Upper lobe of left lung (tissue), 6 donors: ENCODE measurements around the gene SRP19. TPM values are rescaled to one million over a fixed set of nuclear protein-coding genes. Genes with fewer than 3 reads are reported as not detected.

Experiments used
- ATAC-seq, 2 donors: fragments of 200-7000 bp; cut with Tn5 transposase; one replicate each; pipeline ENCODE4 v1.9.1; 2022; ENCODE audit warnings: mild to moderate bottlenecking in 2 of 2, moderate library complexity in 2 of 2; ENCODE audit not compliant: low FRiP score in 2 of 2
- DNase-seq, 2 donors: peaks; one replicate each; pipeline ENCODE4 v3.0.0-alpha.2; 2019 to 2020
- H3K27ac ChIP-seq, 4 donors: fragments of 200-600 bp; sonication (generic); one replicate each; pipeline ENCODE4 v1.5.1; 2016 to 2019
- H3K27me3 ChIP-seq, 4 donors: fragments of 200-600 bp; sonication (generic); one replicate each; pipeline ENCODE4 v1.5.1; 2017 to 2019
- H3K36me3 ChIP-seq, 4 donors: fragments of 200-600 bp; sonication (generic); one replicate each; pipeline ENCODE4 v1.5.1; 2016 to 2019
- H3K4me1 ChIP-seq, 4 donors: fragments of 200-600 bp; sonication (generic); one replicate each; pipeline ENCODE4 v1.5.1; 2018 to 2019
- H3K4me3 ChIP-seq, 4 donors: fragments of 200-600 bp; sonication (generic); one replicate each; pipeline ENCODE4 v1.5.1; 2017 to 2019; ENCODE audit warnings: mild to moderate bottlenecking in 2 of 4, moderate library complexity in 1 of 4
- H3K9me3 ChIP-seq, 4 donors: fragments of 200-600 bp; sonication (generic); one replicate each; pipeline ENCODE4 v1.5.1; 2018 to 2019
- EP300 ChIP-seq, 4 donors: sonication (generic); formaldehyde crosslinking; IDR thresholded peaks; one replicate each; pipeline ENCODE4 v1.5.1; 2017; ENCODE audit warnings: antibody characterized with exemption in 4 of 4, control low read depth in 2 of 4
- POLR2A ChIP-seq, 4 donors: fragments of 450-650 bp; IDR thresholded peaks; one replicate each; pipeline ENCODE4 v1.5.1; 2016 to 2017; ENCODE audit warnings: antibody characterized with exemption in 4 of 4, mild to moderate bottlenecking in 2 of 4
- POLR2AphosphoS5 ChIP-seq, 2 donors: sonication (generic); formaldehyde crosslinking; IDR thresholded peaks; one replicate each; pipeline ENCODE4 v1.5.1; 2017; ENCODE audit warnings: antibody characterized with exemption in 2 of 2
- whole genome bisulfite sequencing, 2 donors: methylation state at CpG; one replicate each; pipeline ENCODE4 v1.1.5; 2017 to 2018; 5-methylcytosine and 5-hydroxymethylcytosine counted together
- total RNA-seq, 6 donors: library from RNA; depleted of rRNA in 4 of 6; stranded (reverse); fragments of >200 nt in 4 of 6; gene quantifications; one replicate each; pipeline versions ENCODE4 v1.1.0 to v1.2.1, GENCODE V29; 2016 to 2021
- TF ChIP-seq, protein P1 (sequence below), 6 experiments: fragments of 450-650 bp in 4 of 6; fragments of 200-600 bp in 2 of 6; sonication (generic) in 2 of 6; IDR thresholded peaks; one replicate each; pipeline ENCODE4 v1.5.1; 2016 to 2019; ENCODE audit warnings: antibody characterized with exemption in 6 of 6
- donor health status: DM: no; HTN: no; CAD: no; lungs with moderate emphysema.
- donor health status: DM: no; HTN: yes; CAD: no; lungs with severe emphysema.

Gene SRP19
- total RNA-seq, 6 donors from 2014 or later, result 27.3 to 90.1 (median 38.9) TPM

DNA sequence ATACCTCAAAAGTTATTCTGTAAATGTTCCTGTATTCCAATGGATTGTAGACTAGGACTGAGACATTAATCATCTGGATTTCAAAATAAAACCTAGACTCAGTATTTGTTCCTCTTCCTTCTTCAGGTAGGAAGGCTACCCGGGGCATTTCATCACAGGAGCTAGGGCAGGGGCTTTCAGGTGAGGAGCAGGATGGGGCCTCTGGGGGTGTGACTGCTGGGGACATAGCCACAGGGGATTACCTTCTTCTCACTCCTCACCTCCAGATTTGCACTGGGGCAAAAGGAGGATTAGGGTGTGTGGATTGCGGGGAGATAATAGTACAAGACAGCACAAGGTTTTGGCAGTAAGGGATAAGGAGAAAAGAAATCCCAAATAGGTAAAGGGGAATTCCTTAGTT is 37.9 kb upstream of the SRP19 start:
- H3K27ac ChIP-seq, result no peak overlapping the region
- no peak overlapping the region for H3K4me3 ChIP-seq
- ATAC-seq, result no peak
- peaks cover 4 to 77% (median 21%) of the 10 kb centered on the region in 4 donors for H3K36me3 ChIP-seq
- TF ChIP-seq, protein P1, sequence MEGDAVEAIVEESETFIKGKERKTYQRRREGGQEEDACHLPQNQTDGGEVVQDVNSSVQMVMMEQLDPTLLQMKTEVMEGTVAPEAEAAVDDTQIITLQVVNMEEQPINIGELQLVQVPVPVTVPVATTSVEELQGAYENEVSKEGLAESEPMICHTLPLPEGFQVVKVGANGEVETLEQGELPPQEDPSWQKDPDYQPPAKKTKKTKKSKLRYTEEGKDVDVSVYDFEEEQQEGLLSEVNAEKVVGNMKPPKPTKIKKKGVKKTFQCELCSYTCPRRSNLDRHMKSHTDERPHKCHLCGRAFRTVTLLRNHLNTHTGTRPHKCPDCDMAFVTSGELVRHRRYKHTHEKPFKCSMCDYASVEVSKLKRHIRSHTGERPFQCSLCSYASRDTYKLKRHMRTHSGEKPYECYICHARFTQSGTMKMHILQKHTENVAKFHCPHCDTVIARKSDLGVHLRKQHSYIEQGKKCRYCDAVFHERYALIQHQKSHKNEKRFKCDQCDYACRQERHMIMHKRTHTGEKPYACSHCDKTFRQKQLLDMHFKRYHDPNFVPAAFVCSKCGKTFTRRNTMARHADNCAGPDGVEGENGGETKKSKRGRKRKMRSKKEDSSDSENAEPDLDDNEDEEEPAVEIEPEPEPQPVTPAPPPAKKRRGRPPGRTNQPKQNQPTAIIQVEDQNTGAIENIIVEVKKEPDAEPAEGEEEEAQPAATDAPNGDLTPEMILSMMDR (IDR thresholded peaks at IDR 0.05), result no peak
- TF ChIP-seq POLR2A (IDR thresholded peaks at IDR 0.05) (no peak), EP300 (IDR thresholded peaks at IDR 0.05) (no peak), POLR2AphosphoS5 (IDR thresholded peaks at IDR 0.05) (no peak)
- H3K9me3 ChIP-seq, result no peaks in the 10 kb centered on the region
- no peaks in the 10 kb centered on the region for H3K27me3 ChIP-seq
- 74 to 89% methylated on average over 2 of the region's 2 CpGs for WGBS, 2 donors
- DNase-seq, result no peak
- H3K4me1 ChIP-seq, result no peaks in the 10 kb centered on the region

DNA sequence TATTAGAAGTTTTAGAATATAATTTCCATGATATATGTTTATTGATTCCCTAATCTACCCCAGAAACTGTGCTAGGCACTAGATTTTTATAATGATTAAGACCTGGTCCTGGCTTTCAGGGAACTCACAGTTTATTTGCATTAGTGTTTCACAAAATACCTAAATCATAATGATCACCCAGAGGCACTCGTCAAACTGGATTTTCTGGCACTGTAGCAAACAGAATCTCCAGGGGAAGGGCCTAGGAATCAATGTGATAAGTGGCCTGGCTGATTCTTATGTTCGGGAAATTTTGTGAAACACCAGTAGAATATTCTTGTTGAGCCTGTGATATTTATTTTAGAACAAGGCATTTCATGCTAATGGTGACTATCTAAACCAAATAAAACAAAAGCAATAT is 37.4 kb upstream of the SRP19 start:
- H3K4me3 ChIP-seq, result no peak overlapping the region
- H3K36me3 ChIP-seq, result peaks cover 4 to 79% (median 26%) of the 10 kb centered on the region in 4 donors
- H3K27me3 ChIP-seq, result no peaks in the 10 kb centered on the region
- no peaks in the 10 kb centered on the region for H3K4me1 ChIP-seq
- no peaks in the 10 kb centered on the region for H3K9me3 ChIP-seq
- TF ChIP-seq, protein P1 (IDR thresholded peaks at IDR 0.05), result no peak
- no peak for TF ChIP-seq POLR2A (IDR thresholded peaks at IDR 0.05)
- no peak for TF ChIP-seq POLR2AphosphoS5 (IDR thresholded peaks at IDR 0.05)
- no peak for TF ChIP-seq EP300 (IDR thresholded peaks at IDR 0.05)
- DNase-seq (no peak), ATAC-seq (no peak)
- H3K27ac ChIP-seq, result no peak overlapping the region
- 58 to 85% methylated on average over 2 of the region's 2 CpGs for WGBS, 2 donors

DNA sequence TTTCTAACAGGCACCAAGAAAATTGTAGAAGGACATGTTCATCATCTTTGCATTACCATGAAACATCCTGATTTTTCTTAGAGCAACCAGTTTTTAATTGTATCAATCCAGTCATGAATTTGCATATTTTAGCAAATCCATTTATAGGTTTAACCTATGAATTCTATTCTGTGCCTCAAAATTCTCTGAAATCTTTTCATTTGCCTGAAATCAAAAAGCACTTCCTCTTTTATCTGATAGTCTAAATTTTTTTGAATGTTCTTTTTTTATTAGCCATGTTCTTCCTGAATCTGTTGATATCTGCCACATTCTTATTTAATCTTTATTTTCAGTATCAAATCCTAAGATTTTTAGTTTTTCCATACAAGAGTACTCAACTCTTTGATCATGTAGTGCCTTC is 36.9 kb upstream of the SRP19 start:
- H3K27ac ChIP-seq, result no peak overlapping the region
- TF ChIP-seq, protein P1 (IDR thresholded peaks at IDR 0.05), result no peak
- TF ChIP-seq EP300 (IDR thresholded peaks at IDR 0.05) (no peak), POLR2AphosphoS5 (IDR thresholded peaks at IDR 0.05) (no peak), POLR2A (IDR thresholded peaks at IDR 0.05) (no peak)
- H3K4me3 ChIP-seq, result no peak overlapping the region
- H3K9me3 ChIP-seq, result no peaks in the 10 kb centered on the region
- H3K4me1 ChIP-seq, result no peaks in the 10 kb centered on the region
- no peaks in the 10 kb centered on the region for H3K27me3 ChIP-seq
- ATAC-seq (no peak), DNase-seq (no peak)
- peaks cover 4 to 79% (median 27%) of the 10 kb centered on the region in 4 donors for H3K36me3 ChIP-seq

DNA sequence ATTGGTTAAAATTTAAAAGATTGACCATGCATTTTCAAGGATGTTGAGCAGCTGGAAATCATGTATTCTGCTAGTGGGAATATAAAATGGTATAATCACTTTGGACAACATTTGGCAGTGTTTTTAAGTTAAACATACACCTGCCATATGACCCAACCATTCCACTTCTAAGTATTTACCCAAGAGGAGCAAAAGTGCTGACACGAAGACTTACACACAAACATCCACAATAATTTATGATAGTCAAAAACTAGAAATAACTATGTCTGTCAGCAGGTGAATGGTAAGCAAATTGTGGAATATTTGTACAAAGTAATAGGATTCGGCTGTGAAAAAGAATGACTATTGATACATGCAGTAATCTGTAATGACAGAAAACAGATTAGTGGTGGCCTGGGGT is 30.7 kb upstream of the SRP19 start:
- 86 to 92% methylated on average over 2 of the region's 2 CpGs for WGBS, 2 donors
- TF ChIP-seq POLR2AphosphoS5 (IDR thresholded peaks at IDR 0.05), result no peak
- no peak for TF ChIP-seq POLR2A (IDR thresholded peaks at IDR 0.05)
- TF ChIP-seq, protein P1 (IDR thresholded peaks at IDR 0.05), result no peak
- TF ChIP-seq EP300 (IDR thresholded peaks at IDR 0.05), result no peak
- Histone ChIP-seq H3K36me3 (peaks cover 4 to 68% (median 27%) of the 10 kb centered on the region in 4 donors), H3K4me3 (no peak overlapping the region), H3K4me1 (no peaks in the 10 kb centered on the region), H3K27me3 (no peaks in the 10 kb centered on the region), H3K9me3 (no peaks in the 10 kb centered on the region), H3K27ac (no peak overlapping the region)
- ATAC-seq, result no peak
- no peak for DNase-seq

DNA sequence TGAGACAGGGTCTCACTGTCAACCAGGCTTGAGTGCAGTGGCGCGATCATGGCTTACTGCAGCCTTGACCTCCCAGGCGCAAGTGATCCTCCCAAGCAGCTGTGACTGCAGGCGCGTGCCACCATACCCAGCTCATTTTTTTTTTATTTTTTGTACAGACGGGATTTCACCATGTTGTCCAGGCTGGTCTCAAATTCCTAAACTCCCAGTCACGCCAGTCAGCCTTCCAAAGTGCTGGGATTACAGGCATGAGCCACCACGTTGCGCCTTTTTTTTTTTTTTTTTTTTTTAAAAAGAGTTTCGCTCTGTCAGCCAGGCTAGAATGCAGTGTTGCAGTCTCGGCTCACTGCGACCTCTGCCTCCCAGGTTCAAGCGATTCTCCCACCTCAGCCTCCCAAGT is 27.1 kb upstream of the SRP19 start:
- Histone ChIP-seq H3K4me3 (no peak overlapping the region), H3K4me1 (no peaks in the 10 kb centered on the region), H3K9me3 (no peaks in the 10 kb centered on the region), H3K27ac (no peak overlapping the region), H3K36me3 (peaks cover 6 to 72% (median 34%) of the 10 kb centered on the region in 4 donors), H3K27me3 (no peaks in the 10 kb centered on the region)
- ATAC-seq (no peak), DNase-seq (no peak)
- TF ChIP-seq EP300 (IDR thresholded peaks at IDR 0.05) (no peak), POLR2A (IDR thresholded peaks at IDR 0.05) (no peak), POLR2AphosphoS5 (IDR thresholded peaks at IDR 0.05) (no peak)
- TF ChIP-seq, protein P1 (IDR thresholded peaks at IDR 0.05), result no peak
- WGBS, 2 donors, result 94 to 98% methylated on average over 13 of the region's 13 CpGs
